ENCODE measurements around the gene COL4A1.

The COL4A1 gene

GRCh38 chr13:110312339-110313031 lies 5.5 kb upstream of the COL4A1 start:
- no peak overlapping the region for H3K4me3 ChIP-seq (ENCODE audit: low read depth, low read length)
- DNase-seq (ENCODE audit: low read depth), result no peak
- TF ChIP-seq CTCF (IDR thresholded peaks at IDR 0.05; ENCODE audit: control insufficient read depth, extremely low read depth, insufficient read depth), result no peak

GRCh38 chr13:110311443-110312338 lies 4.7 kb upstream of the COL4A1 start:
- TF ChIP-seq CTCF (IDR thresholded peaks at IDR 0.05; ENCODE audit: control insufficient read depth, extremely low read depth, insufficient read depth), result no peak
- no peak overlapping the region for H3K4me3 ChIP-seq (ENCODE audit: low read depth, low read length)

GRCh38 chr13:110310541-110311442 lies 3.8 kb upstream of the COL4A1 start:
- no peak for DNase-seq (ENCODE audit: low read depth)
- no peak overlapping the region for H3K4me3 ChIP-seq (ENCODE audit: low read depth, low read length)
- TF ChIP-seq CTCF (IDR thresholded peaks at IDR 0.05; ENCODE audit: control insufficient read depth, extremely low read depth, insufficient read depth), result no peak

More at GRCh38 chr13:110311443-110312338, 4.7 kb upstream of the COL4A1 start:
- DNase-seq (ENCODE audit: low read depth), result no peak

GRCh38 chr13:110309661-110310524 lies 2.9 kb upstream of the COL4A1 start:
- H3K4me3 ChIP-seq (ENCODE audit: low read depth, low read length), result no peak overlapping the region
- no peak for DNase-seq (ENCODE audit: low read depth)
- TF ChIP-seq CTCF (IDR thresholded peaks at IDR 0.05; ENCODE audit: control insufficient read depth, extremely low read depth, insufficient read depth), result no peak

GRCh38 chr13:110308656-110309359 lies 1.9 kb upstream of the COL4A1 start:
- no peak for DNase-seq (ENCODE audit: low read depth)
- no peak overlapping the region for H3K4me3 ChIP-seq (ENCODE audit: low read depth, low read length)
- no peak for TF ChIP-seq CTCF (IDR thresholded peaks at IDR 0.05; ENCODE audit: control insufficient read depth, extremely low read depth, insufficient read depth)
